ENCODE results near the gene FBXO44.

The FBXO44 gene

DNA sequence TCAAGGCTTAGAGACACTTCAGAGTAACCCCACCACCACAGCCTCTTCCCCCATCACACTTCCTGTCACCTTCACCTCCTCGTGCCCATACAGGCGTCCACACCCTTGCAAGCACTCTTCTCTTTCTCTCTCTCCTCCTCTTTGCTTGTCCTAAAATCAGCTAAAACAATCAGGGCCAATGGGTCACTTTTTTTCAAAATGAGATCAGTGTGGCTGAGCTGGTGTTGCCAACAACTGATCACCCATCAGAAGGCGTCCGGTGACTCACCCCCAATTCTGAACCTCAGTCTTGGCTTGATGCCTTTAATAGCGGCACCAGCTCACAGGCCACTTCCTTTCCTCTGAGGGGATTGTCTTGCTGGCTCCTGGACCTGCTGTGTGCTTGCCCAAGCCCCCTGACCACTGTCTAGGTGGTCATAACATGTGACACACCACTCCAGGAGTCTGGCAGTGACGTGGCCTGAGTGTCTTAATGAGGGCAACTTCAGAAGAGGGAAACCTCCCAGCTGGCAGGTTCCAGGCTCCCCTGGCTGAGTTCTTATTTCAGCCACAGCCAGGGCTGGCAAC lies 38.4 kb downstream of the FBXO44 start:
- CTCF ChIA-PET = interaction anchor here (1.2 to 1.5 kb wide), 3 partner anchors 11 to 29 kb away, joined by 4 to 7 read pairs (median 4); partner anchors contain the start of gene FBXO6
- no peak overlapping the region for H3K4me3 ChIP-seq (ENCODE audit: control insufficient read depth in 1 of 7, extremely low read depth in 1 of 7, insufficient read depth in 4 of 7, low read depth in 2 of 7, low read length in 6 of 7)
- H3K36me3 ChIP-seq (ENCODE audit: control insufficient read depth in 4 of 4, insufficient read depth in 4 of 4, low read length in 3 of 4) = no peaks in the 10 kb centered on the region
- 2% methylated on average over 6 of the region's 6 CpGs for WGBS (ENCODE audit: insufficient coverage)
- H3K4me1 ChIP-seq (ENCODE audit: control extremely low read depth in 1 of 4, control insufficient read depth in 4 of 4, insufficient read depth in 4 of 4, low read length in 3 of 4) = peaks cover 0 to 34% (median 31%) of the 10 kb centered on the region in 4 experiments
- no peak overlapping the region for H3K27ac ChIP-seq (ENCODE audit: insufficient read depth in 1 of 2, low read depth in 1 of 2, low read length in 2 of 2, poor library complexity in 1 of 2, severe bottlenecking in 2 of 2)
- DNase-seq = peak; percentile 70 to 92 (median 90)
- POLR2A ChIA-PET = interaction anchor here (0.6 to 1.6 kb wide), 3 partner anchors 29 to 1307 kb away, joined by 3 to 7 read pairs (median 4); partner anchors contain the start of gene FBXO6
- no peaks in the 10 kb centered on the region for H3K9me3 ChIP-seq (ENCODE audit: control extremely low read depth in 1 of 5, control insufficient read depth in 4 of 5, insufficient read depth in 2 of 5, low read depth in 1 of 5, low read length in 4 of 5)
- peaks cover 6 to 72% (median 34%) of the 10 kb centered on the region in 5 experiments for H3K27me3 ChIP-seq (replicated peaks in 2 of 5; ENCODE audit: control insufficient read depth in 4 of 5, insufficient read depth in 5 of 5, low read length in 4 of 5)

DNA sequence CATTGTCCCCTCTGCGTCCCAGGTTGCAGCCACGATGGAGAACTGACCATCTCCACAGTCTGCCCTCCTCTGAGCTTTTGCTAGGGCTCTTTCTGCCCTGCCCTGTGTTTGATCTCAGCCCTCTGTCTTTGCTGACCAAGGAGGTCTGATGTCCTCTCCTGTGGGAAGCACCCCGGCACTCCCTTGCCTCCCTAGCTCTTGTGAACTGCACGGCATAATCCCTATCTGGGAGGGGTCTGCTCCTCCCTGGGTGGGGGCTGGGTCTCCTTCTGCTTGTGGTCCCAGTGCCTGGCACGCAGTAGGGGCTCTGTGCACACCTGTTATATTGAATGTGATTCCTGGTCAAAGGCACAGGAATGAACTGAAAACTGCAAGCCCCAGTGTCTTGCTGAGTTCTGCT lies 39.2 kb downstream of the FBXO44 start:
- ChIA-PET POLR2A (interaction anchor here (0.6 kb wide), 1 partner anchor 350 kb away, joined by 3 read pairs; no protein-coding TSS in a partner anchor), CTCF (interaction anchor here (1.2 to 2.2 kb wide), 5 partner anchors 11 to 30 kb away, joined by 4 to 9 read pairs (median 6); partner anchors contain the start of gene FBXO6)
- DNase-seq = no peak
- H3K9me3 ChIP-seq (ENCODE audit: control extremely low read depth in 1 of 5, control insufficient read depth in 4 of 5, insufficient read depth in 2 of 5, low read depth in 1 of 5, low read length in 4 of 5) = no peaks in the 10 kb centered on the region
- H3K4me1 ChIP-seq (ENCODE audit: control extremely low read depth in 1 of 4, control insufficient read depth in 4 of 4, insufficient read depth in 4 of 4, low read length in 3 of 4) = peaks cover 0 to 34% (median 31%) of the 10 kb centered on the region in 4 experiments
- peaks cover 6 to 67% (median 34%) of the 10 kb centered on the region in 5 experiments for H3K27me3 ChIP-seq (replicated peaks in 2 of 5; ENCODE audit: control insufficient read depth in 4 of 5, insufficient read depth in 5 of 5, low read length in 4 of 5)
- H3K27ac ChIP-seq (ENCODE audit: insufficient read depth in 1 of 2, low read depth in 1 of 2, low read length in 2 of 2, poor library complexity in 1 of 2, severe bottlenecking in 2 of 2) = no peak overlapping the region
- no peaks in the 10 kb centered on the region for H3K36me3 ChIP-seq (ENCODE audit: control insufficient read depth in 4 of 4, insufficient read depth in 4 of 4, low read length in 3 of 4)
- 67% methylated on average over 4 of the region's 5 CpGs for WGBS (ENCODE audit: insufficient coverage)
- H3K4me3 ChIP-seq (ENCODE audit: control insufficient read depth in 1 of 7, extremely low read depth in 1 of 7, insufficient read depth in 4 of 7, low read depth in 2 of 7, low read length in 6 of 7) = no peak overlapping the region

DNA sequence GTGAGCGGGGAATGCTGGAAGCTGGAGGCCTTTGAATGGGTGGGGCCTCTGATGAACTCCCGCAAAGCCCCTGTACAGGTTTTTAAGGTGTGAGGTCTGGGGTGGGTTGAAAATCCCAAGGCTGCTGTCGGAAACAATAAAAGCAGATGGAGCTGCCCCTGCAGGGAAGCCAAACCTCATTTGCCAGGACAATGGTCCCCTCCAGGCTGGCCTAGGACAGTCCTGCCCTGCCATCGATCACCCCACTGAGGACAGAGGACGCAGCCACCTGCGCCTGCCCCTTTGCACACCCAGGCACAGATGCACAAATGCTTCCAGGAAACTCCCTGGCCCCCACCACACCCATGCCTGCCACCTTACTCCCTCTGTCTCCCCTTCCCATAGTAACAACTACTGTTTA lies 41.2 kb downstream of the FBXO44 start:
- ChIA-PET CTCF (interaction anchor here (0.9 to 2.2 kb wide), 6 partner anchors 12 to 46 kb away, joined by 3 to 9 read pairs (median 4); no protein-coding TSS in a partner anchor), POLR2A (no interaction called here)

DNA sequence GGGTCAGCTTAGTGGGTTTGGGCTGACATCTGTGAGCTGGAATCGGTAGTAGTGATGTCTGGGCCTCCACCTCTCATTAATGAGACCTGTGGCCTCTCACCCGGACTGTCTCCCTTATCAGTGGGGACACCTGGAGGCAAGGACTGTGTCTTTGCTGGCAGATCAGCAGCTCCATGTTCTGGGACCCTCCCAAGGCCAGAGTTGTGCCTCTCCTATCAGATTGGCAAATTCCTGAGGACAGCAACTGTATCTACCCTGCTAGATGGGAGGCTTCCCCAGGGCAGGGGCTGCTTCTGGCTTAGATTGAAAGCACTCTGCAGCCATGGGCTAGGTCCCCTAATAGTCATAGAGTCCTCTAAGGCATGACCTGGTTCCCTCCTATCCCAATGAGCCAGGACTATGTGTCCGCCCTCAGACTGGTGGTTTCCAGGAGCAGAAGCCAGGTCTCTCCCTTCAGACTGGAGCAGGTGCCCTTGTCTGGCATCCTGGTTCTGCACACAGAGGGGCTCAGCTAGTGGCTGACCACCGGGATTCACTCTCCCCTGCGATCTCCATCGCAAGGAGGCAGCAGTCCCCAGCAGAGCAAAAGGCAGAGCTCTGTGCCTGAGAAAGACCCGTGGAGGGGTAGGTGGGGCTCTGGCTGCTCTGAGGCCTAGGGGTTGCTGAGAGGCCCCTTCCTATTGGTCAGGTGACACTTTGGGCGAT lies 42.7 kb downstream of the FBXO44 start:
- H3K4me3 ChIP-seq (ENCODE audit: control insufficient read depth in 1 of 7, extremely low read depth in 1 of 7, insufficient read depth in 4 of 7, low read depth in 2 of 7, low read length in 6 of 7) = no peak overlapping the region
- POLR2A ChIA-PET = no interaction called here
- CTCF ChIA-PET = interaction anchor here (0.6 to 2.2 kb wide), 3 partner anchors 10 to 32 kb away, joined by 4 to 12 read pairs (median 5); no protein-coding TSS in a partner anchor
- DNase-seq = no peak
- H3K36me3 ChIP-seq (ENCODE audit: control insufficient read depth in 4 of 4, insufficient read depth in 4 of 4, low read length in 3 of 4) = no peaks in the 10 kb centered on the region
- H3K4me1 ChIP-seq (ENCODE audit: control extremely low read depth in 1 of 4, control insufficient read depth in 4 of 4, insufficient read depth in 4 of 4, low read length in 3 of 4) = peaks cover 0 to 19% (median 15%) of the 10 kb centered on the region in 4 experiments
- WGBS (ENCODE audit: insufficient coverage) = 82% methylated on average over 7 of the region's 8 CpGs
- H3K27ac ChIP-seq (ENCODE audit: insufficient read depth in 1 of 2, low read depth in 1 of 2, low read length in 2 of 2, poor library complexity in 1 of 2, severe bottlenecking in 2 of 2) = no peak overlapping the region
- no peaks in the 10 kb centered on the region for H3K9me3 ChIP-seq (ENCODE audit: control extremely low read depth in 1 of 5, control insufficient read depth in 4 of 5, insufficient read depth in 2 of 5, low read depth in 1 of 5, low read length in 4 of 5)
- peaks cover 0 to 56% (median 37%) of the 10 kb centered on the region in 5 experiments for H3K27me3 ChIP-seq (replicated peaks in 2 of 5; ENCODE audit: control insufficient read depth in 4 of 5, insufficient read depth in 5 of 5, low read length in 4 of 5)

More for the DNA sequence above, 41.2 kb downstream of the FBXO44 start:
- H3K27ac ChIP-seq (ENCODE audit: insufficient read depth in 1 of 2, low read depth in 1 of 2, low read length in 2 of 2, poor library complexity in 1 of 2, severe bottlenecking in 2 of 2) = no peak overlapping the region
- H3K4me3 ChIP-seq (ENCODE audit: control insufficient read depth in 1 of 7, extremely low read depth in 1 of 7, insufficient read depth in 4 of 7, low read depth in 2 of 7, low read length in 6 of 7) = no peak overlapping the region
- no peak for DNase-seq
- 80% methylated on average over 5 of the region's 6 CpGs for WGBS (ENCODE audit: insufficient coverage)
- no peaks in the 10 kb centered on the region for H3K9me3 ChIP-seq (ENCODE audit: control extremely low read depth in 1 of 5, control insufficient read depth in 4 of 5, insufficient read depth in 2 of 5, low read depth in 1 of 5, low read length in 4 of 5)
- H3K4me1 ChIP-seq (ENCODE audit: control extremely low read depth in 1 of 4, control insufficient read depth in 4 of 4, insufficient read depth in 4 of 4, low read length in 3 of 4) = peaks cover 0 to 27% (median 25%) of the 10 kb centered on the region in 4 experiments
- H3K27me3 ChIP-seq (replicated peaks in 2 of 5; ENCODE audit: control insufficient read depth in 4 of 5, insufficient read depth in 5 of 5, low read length in 4 of 5) = peaks cover 0 to 58% (median 33%) of the 10 kb centered on the region in 5 experiments
- H3K36me3 ChIP-seq (ENCODE audit: control insufficient read depth in 4 of 4, insufficient read depth in 4 of 4, low read length in 3 of 4) = no peaks in the 10 kb centered on the region

DNA sequence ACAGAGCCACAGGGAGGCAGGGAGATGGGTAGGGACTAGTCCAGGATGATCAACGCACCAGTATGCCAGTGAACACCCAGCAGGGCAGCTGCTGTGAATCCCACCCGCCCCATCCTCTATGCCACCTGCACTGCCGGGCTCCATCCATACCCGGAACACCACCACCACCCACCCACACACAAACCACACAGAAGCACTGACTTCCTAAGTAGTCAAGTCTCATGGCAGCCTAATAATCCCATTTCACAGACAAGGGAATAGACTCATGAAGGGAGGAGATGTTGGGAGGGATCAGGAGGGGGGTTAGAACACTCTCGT lies 43.2 kb downstream of the FBXO44 start:
- DNase-seq = no peak
- WGBS (ENCODE audit: insufficient coverage) = 100% methylated on average over 1 of the region's 5 CpGs
- H3K9me3 ChIP-seq (ENCODE audit: control extremely low read depth in 1 of 5, control insufficient read depth in 4 of 5, insufficient read depth in 2 of 5, low read depth in 1 of 5, low read length in 4 of 5) = no peaks in the 10 kb centered on the region
- no peaks in the 10 kb centered on the region for H3K36me3 ChIP-seq (ENCODE audit: control insufficient read depth in 4 of 4, insufficient read depth in 4 of 4, low read length in 3 of 4)
- ChIA-PET CTCF (interaction anchor here (1.1 to 2.2 kb wide), 3 partner anchors 10 to 19 kb away, joined by 3 to 12 read pairs (median 5); no protein-coding TSS in a partner anchor), POLR2A (no interaction called here)
- H3K4me3 ChIP-seq (ENCODE audit: control insufficient read depth in 1 of 7, extremely low read depth in 1 of 7, insufficient read depth in 4 of 7, low read depth in 2 of 7, low read length in 6 of 7) = no peak overlapping the region
- peaks cover 0 to 14% (median 10%) of the 10 kb centered on the region in 4 experiments for H3K4me1 ChIP-seq (ENCODE audit: control extremely low read depth in 1 of 4, control insufficient read depth in 4 of 4, insufficient read depth in 4 of 4, low read length in 3 of 4)
- H3K27me3 ChIP-seq (replicated peaks in 2 of 5; ENCODE audit: control insufficient read depth in 4 of 5, insufficient read depth in 5 of 5, low read length in 4 of 5) = peaks cover 0 to 51% (median 33%) of the 10 kb centered on the region in 5 experiments
- no peak overlapping the region for H3K27ac ChIP-seq (ENCODE audit: insufficient read depth in 1 of 2, low read depth in 1 of 2, low read length in 2 of 2, poor library complexity in 1 of 2, severe bottlenecking in 2 of 2)

DNA sequence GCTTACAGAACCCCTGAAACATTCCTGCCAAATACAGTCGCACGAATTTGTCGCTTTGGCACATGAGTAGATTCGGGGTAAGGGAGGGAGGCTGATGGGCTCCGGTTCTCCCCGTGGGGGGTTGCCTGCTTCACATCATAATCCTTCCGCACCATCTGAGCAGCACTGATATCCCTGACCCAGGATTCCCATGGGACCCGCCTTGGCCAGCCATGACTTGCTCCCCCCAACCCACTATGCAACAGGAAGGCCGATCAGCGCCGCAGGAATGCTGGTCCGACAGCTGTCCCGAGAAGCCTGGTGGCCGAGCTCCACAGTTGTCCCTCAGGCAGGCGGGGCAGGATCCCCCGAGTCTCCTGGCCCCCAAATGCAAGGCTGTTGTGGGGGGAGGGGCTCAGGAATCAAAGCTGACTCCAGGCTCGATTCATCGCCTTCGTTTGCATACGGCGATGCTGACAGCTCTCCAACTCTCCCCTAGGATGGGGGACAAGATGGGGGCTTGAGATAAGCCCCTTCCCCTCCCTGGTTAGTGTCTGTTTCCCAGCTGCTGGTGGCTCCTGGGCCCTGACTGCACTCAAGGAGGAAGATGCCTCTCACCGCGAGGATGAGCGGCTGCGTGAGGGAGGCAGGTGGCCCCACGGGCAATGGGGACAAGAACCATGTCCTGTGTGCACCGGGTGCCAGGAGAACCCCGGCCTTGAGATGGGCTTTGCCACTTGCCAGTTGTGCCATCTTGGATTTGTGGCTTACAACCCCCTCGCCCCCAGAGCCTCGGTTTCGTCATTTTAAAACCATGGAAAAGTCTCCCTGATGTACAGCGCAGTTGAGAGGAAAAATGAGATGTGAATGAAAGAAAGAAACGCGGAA lies 46.2 kb downstream of the FBXO44 start:
- Histone ChIP-seq H3K9me3 (ENCODE audit: control extremely low read depth in 1 of 5, control insufficient read depth in 4 of 5, insufficient read depth in 2 of 5, low read depth in 1 of 5, low read length in 4 of 5) (no peaks in the 10 kb centered on the region), H3K4me1 (ENCODE audit: control extremely low read depth in 1 of 4, control insufficient read depth in 4 of 4, insufficient read depth in 4 of 4, low read length in 3 of 4) (peaks cover 0 to 4% (median 0%) of the 10 kb centered on the region in 4 experiments), H3K27ac (ENCODE audit: insufficient read depth in 1 of 2, low read depth in 1 of 2, low read length in 2 of 2, poor library complexity in 1 of 2, severe bottlenecking in 2 of 2) (no peak overlapping the region), H3K36me3 (ENCODE audit: control insufficient read depth in 4 of 4, insufficient read depth in 4 of 4, low read length in 3 of 4) (no peaks in the 10 kb centered on the region), H3K4me3 (ENCODE audit: control insufficient read depth in 1 of 7, extremely low read depth in 1 of 7, insufficient read depth in 4 of 7, low read depth in 2 of 7, low read length in 6 of 7) (no peak overlapping the region), H3K27me3 (replicated peaks in 2 of 5; ENCODE audit: control insufficient read depth in 4 of 5, insufficient read depth in 5 of 5, low read length in 4 of 5) (peaks cover 0 to 51% (median 29%) of the 10 kb centered on the region in 5 experiments)
- no peak for DNase-seq
- WGBS (ENCODE audit: insufficient coverage) = 44% methylated on average over 27 of the region's 34 CpGs
- ChIA-PET POLR2A (interaction anchor here (0.6 kb wide), 1 partner anchor 31 kb away, joined by 4 read pairs; no protein-coding TSS in a partner anchor), CTCF (interaction anchor here (0.8 kb wide), 1 partner anchor 50 kb away, joined by 3 read pairs; no protein-coding TSS in a partner anchor)
